Measurements from ENCODE around the gene BCL11B.

BCL11B gene

GRCh38 chr14:99120526-99121318, 151.3 kb downstream of the BCL11B start:
- no peaks in the 10 kb centered on the region for H3K9me3 ChIP-seq (ENCODE audit: low read length)
- H3K27me3 ChIP-seq (ENCODE audit: insufficient read depth, low read length) = no peaks in the 10 kb centered on the region
- no peaks in the 10 kb centered on the region for H4K20me1 ChIP-seq (ENCODE audit: insufficient read depth, low read length)
- no peaks in the 10 kb centered on the region for H3K36me3 ChIP-seq (ENCODE audit: insufficient read depth, low read length)
- no peaks in the 10 kb centered on the region for H3K4me1 ChIP-seq (ENCODE audit: insufficient read depth, low read length, severe bottlenecking)
- H3K4me2 ChIP-seq (ENCODE audit: low read length) = no peak overlapping the region
- H3F3A ChIP-seq (ENCODE audit: insufficient read depth, low read length) = no peaks in the 10 kb centered on the region
- TF ChIP-seq EZH2 (IDR thresholded peaks at IDR 0.05; ENCODE audit: borderline replicate concordance, low read length) = no peak
- H2AFZ ChIP-seq (ENCODE audit: low read length) = no peak overlapping the region
- no peaks in the 10 kb centered on the region for H3K79me2 ChIP-seq (ENCODE audit: insufficient read depth, low read length)
- H3K9ac ChIP-seq (ENCODE audit: low read length) = no peak overlapping the region
- no peak overlapping the region for H3K27ac ChIP-seq (ENCODE audit: low read depth, low read length, poor library complexity, severe bottlenecking)
- H3K4me3 ChIP-seq (ENCODE audit: low read depth, low read length, poor library complexity, severe bottlenecking) = no peak overlapping the region
- H3K9me2 ChIP-seq (ENCODE audit: low read depth, low read length) = no peaks in the 10 kb centered on the region

DNA sequence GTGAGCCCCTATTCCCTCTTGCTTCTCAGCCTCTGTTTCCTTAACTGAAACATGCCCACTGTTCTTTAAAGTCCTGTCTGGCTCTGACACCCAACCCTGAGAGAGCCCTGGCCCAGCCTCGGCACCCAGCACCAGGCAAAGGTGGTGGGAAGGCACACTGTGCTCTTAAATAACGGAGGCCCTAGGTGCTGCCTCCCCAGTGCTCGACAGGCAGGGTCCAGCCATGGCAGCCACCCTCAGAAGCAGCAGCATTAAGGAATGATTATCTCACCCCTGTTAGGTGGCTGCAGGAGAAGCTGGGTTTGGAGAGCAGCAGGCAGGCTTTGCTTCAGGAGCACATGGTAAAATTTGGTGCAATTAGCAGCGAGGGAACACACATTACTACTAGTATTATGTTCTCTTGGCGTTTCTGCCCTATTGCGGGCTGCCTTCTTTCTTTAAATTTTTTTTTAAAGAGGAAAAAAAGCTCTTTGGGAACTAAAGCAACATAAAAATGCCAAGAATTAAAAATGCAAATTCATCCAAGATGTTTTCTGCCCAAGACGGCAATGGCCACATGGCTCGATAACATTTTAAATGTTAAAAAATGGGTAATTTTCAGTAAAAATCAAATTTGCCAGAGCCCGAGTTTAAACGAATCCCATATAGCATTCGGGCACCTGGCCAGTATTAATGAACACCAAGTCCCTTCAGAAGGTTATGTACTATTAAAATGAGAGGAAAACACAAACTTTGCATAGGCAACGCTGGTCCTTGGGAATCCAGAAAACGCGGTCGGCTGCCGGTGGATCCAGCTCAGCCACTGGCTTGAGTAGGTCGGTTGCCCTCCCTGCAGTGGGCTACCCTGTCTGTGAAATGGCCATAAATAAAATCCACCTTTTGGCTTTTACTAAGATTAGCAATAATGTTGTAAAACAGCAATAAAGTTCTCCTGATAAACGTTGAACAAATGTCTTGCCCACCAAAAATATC, 152.2 kb downstream of the BCL11B start:
- Histone ChIP-seq H3F3A (ENCODE audit: insufficient read depth, low read length) (no peaks in the 10 kb centered on the region), H3K4me1 (ENCODE audit: insufficient read depth, low read length, severe bottlenecking) (no peaks in the 10 kb centered on the region), H3K9ac (ENCODE audit: low read length) (no peak overlapping the region), H3K4me3 (ENCODE audit: low read depth, low read length, poor library complexity, severe bottlenecking) (no peak overlapping the region), H3K4me2 (ENCODE audit: low read length) (no peak overlapping the region), H4K20me1 (ENCODE audit: insufficient read depth, low read length) (no peaks in the 10 kb centered on the region), H3K27me3 (ENCODE audit: insufficient read depth, low read length) (no peaks in the 10 kb centered on the region), H2AFZ (ENCODE audit: low read length) (no peak overlapping the region), H3K79me2 (ENCODE audit: insufficient read depth, low read length) (no peaks in the 10 kb centered on the region), H3K27ac (ENCODE audit: low read depth, low read length, poor library complexity, severe bottlenecking) (no peak overlapping the region), H3K9me3 (ENCODE audit: low read length) (no peaks in the 10 kb centered on the region), H3K36me3 (ENCODE audit: insufficient read depth, low read length) (no peaks in the 10 kb centered on the region), H3K9me2 (ENCODE audit: low read depth, low read length) (no peaks in the 10 kb centered on the region)
- TF ChIP-seq CTCF (IDR thresholded peaks at IDR 0.05; ENCODE audit: low read length) (no peak), EZH2 (IDR thresholded peaks at IDR 0.05; ENCODE audit: borderline replicate concordance, low read length) (no peak)
